GM12874 (cell line): ENCODE results near the gene TECR.

Experiments
- CTCF ChIP-seq: IDR thresholded peaks from 2 replicates; pipeline ENCODE4 v1.5.1; 2011; ENCODE audit warnings: low read depth, mild to moderate bottlenecking, control low read depth, low read length, moderate library complexity; ENCODE audit not compliant: insufficient read depth

The TECR gene

GRCh38 chr19:14494411-14494810 is 35.0 kb upstream of the TECR start:
- no peak for TF ChIP-seq CTCF

GRCh38 chr19:14494910-14495671 is 34.3 kb upstream of the TECR start:
- TF ChIP-seq CTCF = no peak

DNA sequence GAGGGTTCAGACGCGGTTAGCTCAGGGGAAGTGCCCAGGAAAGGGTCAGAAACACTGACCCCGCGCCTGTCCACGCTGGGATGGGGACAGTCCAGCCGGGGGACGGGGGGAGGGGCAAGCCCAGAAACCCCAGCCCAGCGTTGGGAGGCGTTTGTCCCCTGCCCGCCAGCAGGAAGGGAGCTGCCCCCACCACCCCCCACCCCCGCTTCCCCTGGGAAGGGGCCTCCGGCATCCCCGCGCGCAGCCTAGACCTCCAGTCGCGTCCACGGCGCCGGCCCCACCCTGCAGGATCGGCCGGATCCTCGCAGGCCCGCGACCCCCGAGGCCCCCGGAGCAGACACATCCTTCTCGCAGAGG is 33.7 kb upstream of the TECR start:
- TF ChIP-seq CTCF = no peak

DNA sequence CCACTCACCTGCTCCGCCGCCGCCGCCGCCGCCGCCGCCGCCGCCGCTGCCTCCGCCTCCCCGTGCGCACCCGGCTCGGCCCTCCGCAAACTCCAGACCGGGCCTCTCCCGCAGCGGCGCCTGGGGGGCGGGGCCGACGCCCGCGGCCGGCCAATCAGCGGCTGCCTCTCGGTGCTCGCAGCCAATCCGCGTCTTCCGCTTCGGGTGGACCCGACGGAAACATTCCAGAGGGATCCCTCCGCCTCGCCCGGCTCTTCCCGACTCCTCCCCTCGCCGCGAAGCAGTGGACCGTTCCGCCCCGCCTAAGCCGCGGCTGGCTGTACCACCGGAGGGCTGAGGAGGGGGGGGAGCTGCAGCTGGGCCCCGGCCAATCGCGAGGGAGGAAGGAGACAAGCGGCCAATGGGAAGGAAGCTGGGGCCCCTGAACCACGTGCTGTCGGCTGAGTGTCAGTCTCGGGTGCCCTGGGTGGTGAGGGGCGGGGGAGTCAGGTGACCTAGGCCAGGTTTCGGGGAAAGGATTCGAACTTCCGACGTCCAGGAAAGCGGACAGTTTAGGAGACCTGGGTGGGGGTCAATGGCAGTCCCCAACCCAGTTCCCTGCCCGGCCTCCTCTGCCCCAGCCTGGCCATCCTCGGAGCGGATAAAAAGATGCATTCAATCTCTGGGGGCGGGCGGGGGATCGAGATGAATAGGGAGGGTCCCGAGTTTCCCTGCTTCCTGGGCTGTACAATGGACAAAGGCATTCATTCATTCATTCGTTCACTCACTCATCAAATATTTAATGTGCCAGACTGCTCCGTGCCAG is 33.2 kb upstream of the TECR start, which contains the start of gene GIPC1:
GIPC1 (minus strand) TSS at position 99 of the 805 bp plus-strand sequence. CDS start 13,151 bp downstream, outside the sequence.
- no peak for TF ChIP-seq CTCF

DNA sequence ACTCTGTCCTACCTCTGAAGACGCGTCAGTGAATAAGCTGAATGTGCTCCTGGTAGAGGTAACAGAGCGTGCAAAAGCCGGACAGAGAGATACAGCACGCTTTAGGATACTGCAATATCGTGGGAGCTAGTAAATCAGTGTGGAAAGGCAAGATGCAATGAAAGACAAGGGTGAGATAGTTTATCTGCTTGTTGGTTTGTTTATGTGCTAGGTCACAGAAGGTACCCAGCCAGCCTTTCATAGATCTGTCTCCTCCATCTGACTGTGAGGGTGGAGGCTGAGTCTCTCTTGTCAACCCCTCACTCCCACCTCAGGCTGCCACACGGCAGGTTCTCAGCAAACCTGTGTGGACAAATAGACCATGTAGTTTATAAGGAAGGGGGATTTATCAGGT is 32.6 kb upstream of the TECR start:
- no peak for TF ChIP-seq CTCF

GRCh38 chr19:14497228-14497921 is 32.0 kb upstream of the TECR start:
- no peak for TF ChIP-seq CTCF

- no peak for TF ChIP-seq CTCF
These were observed 26.9 kb upstream of the TECR start for GRCh38 chr19:14502334-14503092.
